A549 treated with Mapracorat at 1 μM for 4 hours (cell line): Measurements from ENCODE around the gene CNN3. TPM values are rescaled to one million over a fixed set of nuclear protein-coding genes. Genes with fewer than 3 reads are reported as not detected.

Experiments used
- total RNA-seq: library from RNA; stranded (reverse); fragments of 200-300 nt; extraction: Qiagen RNA extraction; gene quantifications from 5 replicates; pipeline ENCODE4 v1.2.3, GENCODE V29; 2022

CNN3 gene
- total RNA-seq, result 49.2 to 65.4 TPM (median 51.4 TPM) in 5 replicates

DNA sequence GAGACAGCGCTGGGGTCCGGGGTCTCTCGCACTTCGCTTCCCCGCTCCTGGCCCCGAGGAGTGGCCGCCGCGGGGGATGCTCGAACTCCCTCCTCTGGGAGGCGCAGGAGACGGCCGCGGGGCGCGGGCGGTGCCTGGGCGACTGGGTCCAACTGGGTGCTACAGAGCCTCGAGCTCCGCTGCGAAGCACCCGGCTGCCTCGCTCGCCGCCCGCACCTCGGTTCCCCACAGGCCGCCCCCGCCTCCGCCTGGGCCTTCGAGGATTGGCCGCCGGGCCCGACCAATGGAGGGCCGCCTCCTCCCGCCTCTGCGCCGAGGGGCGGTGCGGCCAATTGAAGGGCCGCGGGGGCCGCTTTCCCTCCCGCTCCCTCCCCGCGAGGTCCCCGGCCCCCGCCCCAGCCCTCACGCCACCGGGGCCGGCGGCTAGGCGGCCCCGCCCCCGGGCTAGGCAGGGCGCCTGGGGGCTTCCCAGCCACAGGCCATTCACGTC is at the start of gene CNN3:
Gene CNN3 (minus strand): TSS at position 196 of the 490 bp plus-strand sequence. CDS start 216 bp downstream, outside the sequence.

Other genes with a start within 250 kb of the CNN3 start
- gene SLC44A3, start 106.8 kb downstream of the CNN3 start, total RNA-seq, result 1.2 to 2.4 TPM (median 1.6 TPM) in 5 replicates
- 3.5 to 8.0 TPM (median 6.1 TPM) in 5 replicates for gene ALG14, start 145.8 kb upstream of the CNN3 start, total RNA-seq
- gene TLCD4, start 190.2 kb upstream of the CNN3 start, total RNA-seq, result 5.1 to 12.4 TPM (median 10.1 TPM) in 5 replicates